K562 (cell line): ENCODE data around the gene STK24. TPM values are rescaled to one million over a fixed set of nuclear protein-coding genes. Genes with fewer than 3 reads are reported as not detected.

Experiments used
- CBX1 ChIP-seq: sonication (generic); IDR thresholded peaks from 2 replicates; pipeline ENCODE4 v1.6.1; 2016; ENCODE audit warnings: antibody characterized with exemption, low read depth, mild to moderate bottlenecking
- DDX20 ChIP-seq: fragments of 450-650 bp; IDR thresholded peaks from 2 replicates; pipeline ENCODE4 v1.6.1; 2016; ENCODE audit warnings: missing genetic modification characterization, low read depth, mild to moderate bottlenecking, missing compliant biosample characterization, moderate library complexity
- DNMT1 ChIP-seq: fragments of 450-650 bp; IDR thresholded peaks from 2 replicates; pipeline ENCODE4 v1.6.1; 2016; ENCODE audit warnings: antibody characterized with exemption, mild to moderate bottlenecking
- EP300 ChIP-seq: IDR thresholded peaks from 2 replicates; pipeline ENCODE4 v1.6.1; 2012; ENCODE audit warnings: low read length, improper control_type of control experiment
- NFE2 ChIP-seq: IDR thresholded peaks from 2 replicates; pipeline ENCODE4 v1.6.1; 2014; ENCODE audit warnings: antibody characterized with exemption, low read depth
- RFX7 ChIP-seq: fragments of 250-450 bp; sonication (Bioruptor Pico); IDR thresholded peaks from 2 replicates; pipeline ENCODE4 v1.5.1; 2021; ENCODE audit warnings: mild to moderate bottlenecking
- SIN3B ChIP-seq: fragments of 450-650 bp; IDR thresholded peaks from 2 replicates; pipeline ENCODE4 v1.6.1; 2017; ENCODE audit warnings: low read depth, mild to moderate bottlenecking, moderate library complexity
- SNIP1 ChIP-seq: fragments of 450-650 bp; IDR thresholded peaks from 2 replicates; pipeline ENCODE4 v1.7.1; 2017; ENCODE audit warnings: low read depth, mild to moderate bottlenecking
- ZNF3 ChIP-seq: fragments of 250-450 bp; sonication (Bioruptor Pico); IDR thresholded peaks from 2 replicates; pipeline ENCODE4 v1.5.0; 2021; ENCODE audit warnings: mild to moderate bottlenecking, moderate library complexity
- ZNF347 ChIP-seq: fragments of 450-650 bp; formaldehyde crosslinking; IDR thresholded peaks from 2 replicates; pipeline ENCODE4 v1.4.0; 2020; ENCODE audit warnings: low read depth, mild to moderate bottlenecking, moderate library complexity
- ZNF41 ChIP-seq: fragments of 250-450 bp; sonication (Bioruptor Pico); conservative IDR thresholded peaks from 2 replicates; pipeline ENCODE4 v1.4.0; 2020; ENCODE audit warnings: mild to moderate bottlenecking
- ZNF76 ChIP-seq: fragments of 250-450 bp; sonication (Bioruptor Pico); IDR thresholded peaks from 2 replicates; pipeline ENCODE4 v1.4.0; 2020; ENCODE audit warnings: mild to moderate bottlenecking, moderate library complexity, borderline replicate concordance
- polyA plus RNA-seq, 8 experiments: library from polyadenylated mRNA; depleted of rRNA in 4 of 8; stranded (reverse) in 5 of 8; unstranded in 3 of 8; fragments of >200 nt; fragmentation: Nextera tagmentation in 2 of 8; fragmentation: Illumina TruSeq in 1 of 8; extraction: Ambion mirVana in 2 of 8; extraction: Trizol in 1 of 8; gene quantifications; 2 replicates each; pipeline versions ENCODE4 v1.2.1 to v1.2.3, GENCODE V29; 2011 to 2014; ENCODE audit warnings: inconsistent platforms in 1 of 8, missing spikeins in 1 of 8
- total RNA-seq, 7 experiments: library from RNA; depleted of rRNA in 6 of 7; stranded (reverse); fragments of >200 nt in 6 of 7; fragmentation: Illumina TruSeq in 2 of 7; extraction: Trizol in 2 of 7; gene quantifications; 2 replicates each; pipeline versions ENCODE4 v1.2.1 to v1.2.3, GENCODE V29; 2011 to 2021; ENCODE audit warnings: low replicate concordance in 1 of 7
- TF ChIP-seq, protein P1 (sequence below), 2 experiments: fragments of 450-650 bp in 1 of 2; IDR thresholded peaks; 2 replicates each; pipeline ENCODE4 v1.6.1; 2011 to 2017; ENCODE audit warnings: low read depth in 2 of 2, antibody characterized with exemption in 1 of 2, borderline replicate concordance in 1 of 2, low read length in 1 of 2, mild to moderate bottlenecking in 1 of 2, mixed read lengths in 1 of 2; ENCODE audit not compliant: control insufficient read depth in 1 of 2
- TF ChIP-seq, protein P2 (sequence below): sonication (generic); formaldehyde crosslinking; IDR thresholded peaks from 2 replicates; pipeline ENCODE4 v1.5.0; 2020; ENCODE audit warnings: missing genetic modification reagents
- TF ChIP-seq, protein P3 (sequence below), 2 experiments: fragments of 450-650 bp; IDR thresholded peaks; 2 replicates each; pipeline ENCODE4 v1.6.1; 2016; ENCODE audit warnings: mild to moderate bottlenecking in 2 of 2, borderline replicate concordance in 1 of 2, low read depth in 1 of 2, moderate library complexity in 1 of 2
- TF ChIP-seq, protein P4 (sequence below): fragments of 450-650 bp; formaldehyde crosslinking; IDR thresholded peaks from 2 replicates; pipeline ENCODE4 v1.4.0; 2022; ENCODE audit warnings: missing genetic modification characterization

Gene STK24
- total and polyA plus RNA-seq, 9 of the 15 experiments (the other 6 are each of a cell fraction or from before 2014, with no cell fraction given): 3.8 to 78.4 (median 28.2) TPM

DNA sequence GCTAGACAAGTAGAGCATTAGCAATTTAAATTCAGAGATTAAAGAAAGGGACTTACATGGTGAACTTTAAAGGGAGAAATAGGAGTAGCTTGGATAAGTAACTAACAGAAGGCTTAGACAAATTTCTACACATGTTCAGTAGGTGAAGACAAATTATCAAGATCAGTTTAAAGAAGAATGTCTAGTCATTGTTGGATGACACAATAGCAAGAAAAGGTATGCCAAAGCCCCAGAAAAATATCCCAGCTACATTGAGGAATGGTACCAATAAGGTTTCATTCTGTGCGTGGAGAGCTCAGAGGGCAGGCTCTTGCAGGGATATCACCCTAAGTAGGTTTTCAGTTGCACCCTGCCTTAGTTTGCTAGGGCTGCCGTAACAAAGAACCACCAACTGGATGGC, 3.5 kb upstream of the STK24 start (continued):
- TF ChIP-seq, protein P1, sequence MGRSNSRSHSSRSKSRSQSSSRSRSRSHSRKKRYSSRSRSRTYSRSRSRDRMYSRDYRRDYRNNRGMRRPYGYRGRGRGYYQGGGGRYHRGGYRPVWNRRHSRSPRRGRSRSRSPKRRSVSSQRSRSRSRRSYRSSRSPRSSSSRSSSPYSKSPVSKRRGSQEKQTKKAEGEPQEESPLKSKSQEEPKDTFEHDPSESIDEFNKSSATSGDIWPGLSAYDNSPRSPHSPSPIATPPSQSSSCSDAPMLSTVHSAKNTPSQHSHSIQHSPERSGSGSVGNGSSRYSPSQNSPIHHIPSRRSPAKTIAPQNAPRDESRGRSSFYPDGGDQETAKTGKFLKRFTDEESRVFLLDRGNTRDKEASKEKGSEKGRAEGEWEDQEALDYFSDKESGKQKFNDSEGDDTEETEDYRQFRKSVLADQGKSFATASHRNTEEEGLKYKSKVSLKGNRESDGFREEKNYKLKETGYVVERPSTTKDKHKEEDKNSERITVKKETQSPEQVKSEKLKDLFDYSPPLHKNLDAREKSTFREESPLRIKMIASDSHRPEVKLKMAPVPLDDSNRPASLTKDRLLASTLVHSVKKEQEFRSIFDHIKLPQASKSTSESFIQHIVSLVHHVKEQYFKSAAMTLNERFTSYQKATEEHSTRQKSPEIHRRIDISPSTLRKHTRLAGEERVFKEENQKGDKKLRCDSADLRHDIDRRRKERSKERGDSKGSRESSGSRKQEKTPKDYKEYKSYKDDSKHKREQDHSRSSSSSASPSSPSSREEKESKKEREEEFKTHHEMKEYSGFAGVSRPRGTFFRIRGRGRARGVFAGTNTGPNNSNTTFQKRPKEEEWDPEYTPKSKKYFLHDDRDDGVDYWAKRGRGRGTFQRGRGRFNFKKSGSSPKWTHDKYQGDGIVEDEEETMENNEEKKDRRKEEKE (IDR thresholded peaks at IDR 0.05; ENCODE audit: borderline replicate concordance in 1 of 2, control insufficient read depth in 1 of 2, low read depth in 2 of 2, low read length in 1 of 2): no peak
- TF ChIP-seq SNIP1 (no peak), SIN3B (no peak), ZNF41 (CRISPR knock-in tag) (no peak), NFE2 (peak; percentile 65), ZNF76 (CRISPR knock-in tag) (no peak), ZNF347 (CRISPR knock-in tag) (no peak), RFX7 (CRISPR knock-in tag) (no peak), DDX20 (no peak), DNMT1 (no peak), CBX1 (no peak), EP300 (no peak), ZNF3 (CRISPR knock-in tag) (no peak)
- TF ChIP-seq, protein P2, sequence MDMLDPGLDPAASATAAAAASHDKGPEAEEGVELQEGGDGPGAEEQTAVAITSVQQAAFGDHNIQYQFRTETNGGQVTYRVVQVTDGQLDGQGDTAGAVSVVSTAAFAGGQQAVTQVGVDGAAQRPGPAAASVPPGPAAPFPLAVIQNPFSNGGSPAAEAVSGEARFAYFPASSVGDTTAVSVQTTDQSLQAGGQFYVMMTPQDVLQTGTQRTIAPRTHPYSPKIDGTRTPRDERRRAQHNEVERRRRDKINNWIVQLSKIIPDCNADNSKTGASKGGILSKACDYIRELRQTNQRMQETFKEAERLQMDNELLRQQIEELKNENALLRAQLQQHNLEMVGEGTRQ (CRISPR knock-in tag): no peak
- TF ChIP-seq, protein P3, sequence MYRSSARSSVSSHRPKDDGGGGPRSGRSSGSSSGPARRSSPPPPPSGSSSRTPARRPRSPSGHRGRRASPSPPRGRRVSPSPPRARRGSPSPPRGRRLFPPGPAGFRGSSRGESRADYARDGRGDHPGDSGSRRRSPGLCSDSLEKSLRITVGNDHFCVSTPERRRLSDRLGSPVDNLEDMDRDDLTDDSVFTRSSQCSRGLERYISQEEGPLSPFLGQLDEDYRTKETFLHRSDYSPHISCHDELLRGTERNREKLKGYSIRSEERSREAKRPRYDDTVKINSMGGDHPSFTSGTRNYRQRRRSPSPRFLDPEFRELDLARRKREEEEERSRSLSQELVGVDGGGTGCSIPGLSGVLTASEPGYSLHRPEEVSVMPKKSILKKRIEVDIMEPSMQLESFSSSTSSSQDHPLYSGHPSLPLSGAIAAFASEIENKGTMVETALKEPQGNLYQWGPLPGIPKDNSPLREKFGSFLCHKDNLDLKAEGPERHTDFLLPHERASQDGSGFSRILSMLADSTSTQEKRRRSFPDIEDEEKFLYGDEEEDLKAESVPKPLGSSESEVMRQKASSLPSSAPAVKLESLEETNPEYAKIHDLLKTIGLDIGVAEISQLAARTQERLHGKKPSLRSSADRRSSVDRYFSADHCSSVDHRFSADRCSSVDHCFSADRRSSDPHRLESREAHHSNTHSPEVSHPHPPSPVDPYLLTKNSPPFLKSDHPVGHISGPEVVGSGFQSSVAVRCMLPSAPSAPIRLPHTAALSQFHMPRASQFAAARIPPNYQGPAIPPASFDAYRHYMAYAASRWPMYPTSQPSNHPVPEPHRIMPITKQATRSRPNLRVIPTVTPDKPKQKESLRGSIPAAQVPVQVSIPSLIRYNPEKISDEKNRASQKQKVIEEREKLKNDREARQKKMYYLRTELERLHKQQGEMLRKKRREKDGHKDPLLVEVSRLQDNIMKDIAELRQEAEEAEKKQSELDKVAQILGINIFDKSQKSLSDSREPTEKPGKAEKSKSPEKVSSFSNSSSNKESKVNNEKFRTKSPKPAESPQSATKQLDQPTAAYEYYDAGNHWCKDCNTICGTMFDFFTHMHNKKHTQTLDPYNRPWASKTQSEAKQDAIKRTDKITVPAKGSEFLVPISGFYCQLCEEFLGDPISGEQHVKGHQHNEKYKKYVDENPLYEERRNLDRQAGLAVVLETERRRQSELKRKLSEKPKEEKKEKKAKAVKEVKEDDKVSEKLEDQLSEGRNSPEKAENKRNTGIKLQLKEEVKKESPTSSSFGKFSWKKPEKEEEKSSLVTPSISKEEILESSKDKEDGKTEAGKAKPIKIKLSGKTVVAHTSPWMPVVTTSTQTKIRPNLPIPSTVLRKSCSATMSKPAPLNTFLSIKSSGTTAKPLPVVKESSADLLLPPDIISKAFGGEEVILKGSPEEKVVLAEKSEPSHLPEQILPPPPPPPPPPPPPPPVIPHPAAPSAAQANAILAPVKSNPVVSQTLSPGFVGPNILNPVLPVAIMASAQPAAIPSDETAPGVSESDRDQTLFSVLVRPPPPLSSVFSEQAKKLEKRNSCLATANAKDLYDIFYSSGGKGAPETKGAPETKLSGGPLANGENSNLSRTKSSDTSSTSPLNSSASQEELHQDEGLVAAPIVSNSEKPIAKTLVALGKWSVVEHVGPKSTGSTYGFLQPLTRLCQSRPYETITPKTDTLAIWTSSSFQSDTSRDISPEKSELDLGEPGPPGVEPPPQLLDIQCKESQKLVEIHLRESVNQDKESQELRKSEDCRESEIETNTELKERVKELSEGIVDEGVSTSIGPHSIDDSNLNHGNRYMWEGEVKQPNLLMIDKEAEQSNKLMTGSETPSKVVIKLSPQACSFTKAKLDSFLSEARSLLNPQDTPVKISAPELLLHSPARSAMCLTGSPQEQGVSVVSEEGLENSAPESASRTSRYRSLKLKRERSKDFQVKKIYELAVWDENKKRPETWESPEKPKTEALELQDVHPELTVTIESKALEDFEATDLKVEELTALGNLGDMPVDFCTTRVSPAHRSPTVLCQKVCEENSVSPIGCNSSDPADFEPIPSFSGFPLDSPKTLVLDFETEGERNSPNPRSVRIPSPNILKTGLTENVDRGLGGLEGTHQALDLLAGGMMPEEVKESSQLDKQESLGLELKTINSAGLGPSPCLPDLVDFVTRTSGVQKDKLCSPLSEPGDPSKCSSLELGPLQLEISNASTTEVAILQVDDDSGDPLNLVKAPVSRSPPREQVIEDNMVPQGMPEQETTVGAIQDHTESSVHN (IDR thresholded peaks at IDR 0.05; ENCODE audit: borderline replicate concordance in 1 of 2, low read depth in 1 of 2): no peak
- TF ChIP-seq, protein P4, sequence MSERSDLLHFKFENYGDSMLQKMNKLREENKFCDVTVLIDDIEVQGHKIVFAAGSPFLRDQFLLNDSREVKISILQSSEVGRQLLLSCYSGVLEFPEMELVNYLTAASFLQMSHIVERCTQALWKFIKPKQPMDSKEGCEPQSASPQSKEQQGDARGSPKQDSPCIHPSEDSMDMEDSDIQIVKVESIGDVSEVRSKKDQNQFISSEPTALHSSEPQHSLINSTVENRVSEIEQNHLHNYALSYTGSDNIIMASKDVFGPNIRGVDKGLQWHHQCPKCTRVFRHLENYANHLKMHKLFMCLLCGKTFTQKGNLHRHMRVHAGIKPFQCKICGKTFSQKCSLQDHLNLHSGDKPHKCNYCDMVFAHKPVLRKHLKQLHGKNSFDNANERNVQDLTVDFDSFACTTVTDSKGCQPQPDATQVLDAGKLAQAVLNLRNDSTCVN (CRISPR knock-in tag): no peak
